ENCODE results near the gene NTSR1. TPM values are rescaled to one million over a fixed set of nuclear protein-coding genes. Genes with fewer than 3 reads are reported as not detected.
A peak's percentile ranks its signal among the peaks of the same experiment; 100 is the strongest.

NTSR1 gene
- total and polyA plus RNA-seq, 2 of the 13 experiments (the other 11 are each of a cell fraction or from before 2014, with no cell fraction given): 0.09 to 0.12 TPM

- no peak for FAIRE-seq
- Histone ChIP-seq H4K20me1 (ENCODE audit: insufficient read depth, low read length) (0 out of 2 replicates have a peak, but pooled peaks cover 6% of the 10 kb centered on the region), H3K9ac (ENCODE audit: insufficient read depth, low read depth, low read length) (no peak overlapping the region), H3K4me2 (ENCODE audit: low read depth, low read length) (no peak overlapping the region), H3K79me2 (ENCODE audit: insufficient read depth, low read length) (no peaks in the 10 kb centered on the region), H3K36me3 (replicated peaks in 1 of 2; ENCODE audit: control insufficient read depth in 1 of 2, insufficient read depth in 2 of 2, low read length in 2 of 2) (no peaks in the 10 kb centered on the region), H2AFZ (ENCODE audit: low read length) (no peak overlapping the region), H3K9me3 (ENCODE audit: low read length) (no peaks in the 10 kb centered on the region), H3K27me3 (ENCODE audit: control insufficient read depth in 1 of 2, insufficient read depth in 2 of 2, low read length in 2 of 2) (peaks cover 48 to 95% of the 10 kb centered on the region in 2 experiments), H3K4me3 (replicated peaks in 1 of 3; ENCODE audit: insufficient read depth in 1 of 3, low read depth in 2 of 3, low read length in 3 of 3) (no peak overlapping the region), H3K4me1 (ENCODE audit: insufficient read depth, low read length) (no peaks in the 10 kb centered on the region), H3K27ac (ENCODE audit: extremely low read length, insufficient read depth, low read length) (no peak overlapping the region)
- DNase-seq (ENCODE audit: low spot score): no peak
- intact Hi-C loops (cut with micrococcal nuclease; ENCODE audit: unreplicated experiment) (no loop called here), in situ Hi-C loops (cut with HindIII; ENCODE audit: extremely low pct_ligation_motif_present, low pct_unique_long_range_greater_than_20kb) (no loop called here)
- TF ChIP-seq ZNF768 (CRISPR knock-in tag; IDR thresholded peaks at IDR 0.05) (peak; percentile 13; the same call in 1 of the 2 replicates), KLF6 (CRISPR knock-in tag; IDR thresholded peaks at IDR 0.05) (no peak), ZNF7 (CRISPR knock-in tag; IDR thresholded peaks at IDR 0.05) (no peak)
- POLR2A ChIA-PET: no interaction called here
- WGBS (ENCODE audit: low lambda C conversion rate): 10% methylated on average over 7 of the region's 15 CpGs
- CTCF ChIA-PET (ENCODE audit: low intra/inter-chr PET ratio, low total read pairs): no interaction called here
- no TSS peak for BruUV-seq (replicated peaks)
- ATAC-seq: peak; percentile 24
Measured at GRCh38 chr20:62727584-62728027, 19.0 kb downstream of the NTSR1 start.

GRCh38 chr20:62728028-62728780, 19.6 kb downstream of the NTSR1 start:
- Histone ChIP-seq H4K20me1 (ENCODE audit: insufficient read depth, low read length) (0 out of 2 replicates have a peak, but pooled peaks cover 6% of the 10 kb centered on the region), H3K79me2 (ENCODE audit: insufficient read depth, low read length) (no peaks in the 10 kb centered on the region), H3K4me3 (replicated peaks in 1 of 3; ENCODE audit: insufficient read depth in 1 of 3, low read depth in 2 of 3, low read length in 3 of 3) (no peak overlapping the region), H3K27me3 (ENCODE audit: control insufficient read depth in 1 of 2, insufficient read depth in 2 of 2, low read length in 2 of 2) (peaks cover 51 to 95% of the 10 kb centered on the region in 2 experiments), H3K27ac (ENCODE audit: extremely low read length, insufficient read depth, low read length) (no peak overlapping the region), H3K4me2 (ENCODE audit: low read depth, low read length) (no peak overlapping the region), H3K4me1 (ENCODE audit: insufficient read depth, low read length) (no peaks in the 10 kb centered on the region), H3K9ac (ENCODE audit: insufficient read depth, low read depth, low read length) (no peak overlapping the region), H3K36me3 (replicated peaks in 1 of 2; ENCODE audit: control insufficient read depth in 1 of 2, insufficient read depth in 2 of 2, low read length in 2 of 2) (no peaks in the 10 kb centered on the region), H3K9me3 (ENCODE audit: low read length) (no peaks in the 10 kb centered on the region), H2AFZ (ENCODE audit: low read length) (no peak overlapping the region)
- 19% methylated on average over 24 of the region's 26 CpGs for WGBS (ENCODE audit: low lambda C conversion rate)
- FAIRE-seq (no peak), ATAC-seq (peak; percentile 38), DNase-seq (ENCODE audit: low spot score) (no peak)
- in situ Hi-C loops (cut with HindIII; ENCODE audit: extremely low pct_ligation_motif_present, low pct_unique_long_range_greater_than_20kb): no loop called here
- BruUV-seq (replicated peaks): no TSS peak
- ChIA-PET POLR2A (no interaction called here), CTCF (ENCODE audit: low intra/inter-chr PET ratio, low total read pairs) (no interaction called here)
- intact Hi-C loops (cut with micrococcal nuclease; ENCODE audit: unreplicated experiment): no loop called here
- 0 out of 2 replicates have a peak, but pooled peaks have one; percentile 63 for TF ChIP-seq MTF2 (CRISPR knock-in tag; IDR thresholded peaks at IDR 0.05; ENCODE audit: borderline replicate concordance)
- no peak for TF ChIP-seq RXRA (CRISPR knock-in tag; IDR thresholded peaks at IDR 0.05)
- TF ChIP-seq ZFP36 (IDR thresholded peaks at IDR 0.05; ENCODE audit: borderline replicate concordance, low read depth, low read length, partially characterized antibody): peak; percentile 9
